Liver (tissue), 3 donors: ENCODE measurements around the gene DDX52.

Source experiments
- GABPA ChIP-seq, 2 donors: IDR thresholded peaks in 1 of 2; conservative IDR thresholded peaks in 1 of 2; 2 replicates each; pipeline ENCODE4 v1.6.1; 2016; ENCODE audit warnings: antibody characterized with exemption in 2 of 2, mild to moderate bottlenecking in 1 of 2, moderate library complexity in 1 of 2
- RAD21 ChIP-seq, 2 donors: IDR thresholded peaks; 2 replicates each; pipeline ENCODE4 v1.6.1; 2016; ENCODE audit warnings: antibody characterized with exemption in 2 of 2, mild to moderate bottlenecking in 2 of 2
- TF ChIP-seq, protein P1 (sequence below): fragments of 150-350 bp; IDR thresholded peaks from 2 replicates; pipeline ENCODE4 v1.5.1; 2017; ENCODE audit warnings: improper control_type of control experiment, low read depth, low read length; ENCODE audit not compliant: missing input control
- TF ChIP-seq, protein P2 (sequence below): IDR thresholded peaks from 2 replicates; pipeline ENCODE4 v1.6.1; 2016; ENCODE audit warnings: antibody characterized with exemption
- TF ChIP-seq, protein P3 (sequence below): IDR thresholded peaks from 2 replicates; pipeline ENCODE4 v1.6.1; 2016; ENCODE audit warnings: antibody characterized with exemption, mild to moderate bottlenecking
- donor health status: healthy.
- donor health status: healthy.

DNA sequence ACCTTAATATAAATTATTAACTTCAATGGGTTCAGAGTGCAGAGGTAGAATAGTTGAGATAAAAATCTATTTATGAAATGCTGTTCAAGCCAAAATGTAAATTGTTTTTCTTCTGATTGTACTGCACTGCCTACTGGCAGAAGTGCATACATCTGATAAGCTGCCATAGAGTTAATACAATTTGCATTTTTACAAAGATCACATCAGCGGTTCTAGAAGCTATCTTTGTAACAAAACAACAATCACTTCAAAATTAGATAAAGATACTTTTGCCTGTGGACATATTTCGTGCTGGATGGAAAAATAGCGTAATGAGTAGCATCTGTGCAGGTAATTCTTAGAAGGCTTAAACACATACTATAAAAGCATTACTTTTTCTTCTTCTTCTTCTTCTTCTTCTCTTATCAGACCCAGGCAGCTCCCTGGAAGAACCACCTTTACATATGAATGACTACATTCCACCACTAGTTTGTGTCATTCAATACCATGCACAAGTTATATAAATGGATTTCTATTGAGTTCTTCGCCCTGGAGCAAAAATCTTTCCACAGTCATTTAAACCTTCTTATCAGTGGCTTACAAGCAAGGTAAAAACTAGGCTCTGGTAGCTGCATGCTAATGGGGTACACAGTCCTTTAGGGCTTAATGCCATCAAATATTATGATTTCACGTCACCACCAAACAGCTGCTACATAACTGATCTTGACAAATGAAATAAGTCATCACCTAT is 81.1 kb downstream of the DDX52 start:
- TF ChIP-seq, protein P1, sequence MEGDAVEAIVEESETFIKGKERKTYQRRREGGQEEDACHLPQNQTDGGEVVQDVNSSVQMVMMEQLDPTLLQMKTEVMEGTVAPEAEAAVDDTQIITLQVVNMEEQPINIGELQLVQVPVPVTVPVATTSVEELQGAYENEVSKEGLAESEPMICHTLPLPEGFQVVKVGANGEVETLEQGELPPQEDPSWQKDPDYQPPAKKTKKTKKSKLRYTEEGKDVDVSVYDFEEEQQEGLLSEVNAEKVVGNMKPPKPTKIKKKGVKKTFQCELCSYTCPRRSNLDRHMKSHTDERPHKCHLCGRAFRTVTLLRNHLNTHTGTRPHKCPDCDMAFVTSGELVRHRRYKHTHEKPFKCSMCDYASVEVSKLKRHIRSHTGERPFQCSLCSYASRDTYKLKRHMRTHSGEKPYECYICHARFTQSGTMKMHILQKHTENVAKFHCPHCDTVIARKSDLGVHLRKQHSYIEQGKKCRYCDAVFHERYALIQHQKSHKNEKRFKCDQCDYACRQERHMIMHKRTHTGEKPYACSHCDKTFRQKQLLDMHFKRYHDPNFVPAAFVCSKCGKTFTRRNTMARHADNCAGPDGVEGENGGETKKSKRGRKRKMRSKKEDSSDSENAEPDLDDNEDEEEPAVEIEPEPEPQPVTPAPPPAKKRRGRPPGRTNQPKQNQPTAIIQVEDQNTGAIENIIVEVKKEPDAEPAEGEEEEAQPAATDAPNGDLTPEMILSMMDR, result no peak
- TF ChIP-seq, protein P2, sequence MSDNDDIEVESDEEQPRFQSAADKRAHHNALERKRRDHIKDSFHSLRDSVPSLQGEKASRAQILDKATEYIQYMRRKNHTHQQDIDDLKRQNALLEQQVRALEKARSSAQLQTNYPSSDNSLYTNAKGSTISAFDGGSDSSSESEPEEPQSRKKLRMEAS, result no peak
- TF ChIP-seq GABPA (IDR thresholded peaks at IDR 0.05 in 1 of 2, conservative IDR thresholded peaks at IDR 0.05 in 1 of 2), result no peak
- TF ChIP-seq RAD21 (IDR thresholded peaks at IDR 0.05), result no peak
- TF ChIP-seq, protein P3, sequence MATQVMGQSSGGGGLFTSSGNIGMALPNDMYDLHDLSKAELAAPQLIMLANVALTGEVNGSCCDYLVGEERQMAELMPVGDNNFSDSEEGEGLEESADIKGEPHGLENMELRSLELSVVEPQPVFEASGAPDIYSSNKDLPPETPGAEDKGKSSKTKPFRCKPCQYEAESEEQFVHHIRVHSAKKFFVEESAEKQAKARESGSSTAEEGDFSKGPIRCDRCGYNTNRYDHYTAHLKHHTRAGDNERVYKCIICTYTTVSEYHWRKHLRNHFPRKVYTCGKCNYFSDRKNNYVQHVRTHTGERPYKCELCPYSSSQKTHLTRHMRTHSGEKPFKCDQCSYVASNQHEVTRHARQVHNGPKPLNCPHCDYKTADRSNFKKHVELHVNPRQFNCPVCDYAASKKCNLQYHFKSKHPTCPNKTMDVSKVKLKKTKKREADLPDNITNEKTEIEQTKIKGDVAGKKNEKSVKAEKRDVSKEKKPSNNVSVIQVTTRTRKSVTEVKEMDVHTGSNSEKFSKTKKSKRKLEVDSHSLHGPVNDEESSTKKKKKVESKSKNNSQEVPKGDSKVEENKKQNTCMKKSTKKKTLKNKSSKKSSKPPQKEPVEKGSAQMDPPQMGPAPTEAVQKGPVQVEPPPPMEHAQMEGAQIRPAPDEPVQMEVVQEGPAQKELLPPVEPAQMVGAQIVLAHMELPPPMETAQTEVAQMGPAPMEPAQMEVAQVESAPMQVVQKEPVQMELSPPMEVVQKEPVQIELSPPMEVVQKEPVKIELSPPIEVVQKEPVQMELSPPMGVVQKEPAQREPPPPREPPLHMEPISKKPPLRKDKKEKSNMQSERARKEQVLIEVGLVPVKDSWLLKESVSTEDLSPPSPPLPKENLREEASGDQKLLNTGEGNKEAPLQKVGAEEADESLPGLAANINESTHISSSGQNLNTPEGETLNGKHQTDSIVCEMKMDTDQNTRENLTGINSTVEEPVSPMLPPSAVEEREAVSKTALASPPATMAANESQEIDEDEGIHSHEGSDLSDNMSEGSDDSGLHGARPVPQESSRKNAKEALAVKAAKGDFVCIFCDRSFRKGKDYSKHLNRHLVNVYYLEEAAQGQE, result no peak
